A673 (cell line): ENCODE measurements around the gene UTP11.

ENCODE experiments used
- CTCF ChIP-seq: fragments of 300-800, 200-600 bp; sonication (generic); conservative IDR thresholded peaks from 2 replicates; pipeline ENCODE4 v1.5.1; 2017; ENCODE audit warnings: low read depth, mild to moderate bottlenecking, antibody characterized with exemption, low read length, moderate library complexity, mixed read lengths
- EZH2 ChIP-seq: fragments of 200-600 bp; sonication (generic); IDR thresholded peaks from 2 replicates; pipeline ENCODE4 v1.6.1; 2017; ENCODE audit warnings: borderline replicate concordance, low read depth, mild to moderate bottlenecking, mixed read lengths, antibody characterized with exemption, low read length; ENCODE audit not compliant: poor library complexity, severe bottlenecking

DNA sequence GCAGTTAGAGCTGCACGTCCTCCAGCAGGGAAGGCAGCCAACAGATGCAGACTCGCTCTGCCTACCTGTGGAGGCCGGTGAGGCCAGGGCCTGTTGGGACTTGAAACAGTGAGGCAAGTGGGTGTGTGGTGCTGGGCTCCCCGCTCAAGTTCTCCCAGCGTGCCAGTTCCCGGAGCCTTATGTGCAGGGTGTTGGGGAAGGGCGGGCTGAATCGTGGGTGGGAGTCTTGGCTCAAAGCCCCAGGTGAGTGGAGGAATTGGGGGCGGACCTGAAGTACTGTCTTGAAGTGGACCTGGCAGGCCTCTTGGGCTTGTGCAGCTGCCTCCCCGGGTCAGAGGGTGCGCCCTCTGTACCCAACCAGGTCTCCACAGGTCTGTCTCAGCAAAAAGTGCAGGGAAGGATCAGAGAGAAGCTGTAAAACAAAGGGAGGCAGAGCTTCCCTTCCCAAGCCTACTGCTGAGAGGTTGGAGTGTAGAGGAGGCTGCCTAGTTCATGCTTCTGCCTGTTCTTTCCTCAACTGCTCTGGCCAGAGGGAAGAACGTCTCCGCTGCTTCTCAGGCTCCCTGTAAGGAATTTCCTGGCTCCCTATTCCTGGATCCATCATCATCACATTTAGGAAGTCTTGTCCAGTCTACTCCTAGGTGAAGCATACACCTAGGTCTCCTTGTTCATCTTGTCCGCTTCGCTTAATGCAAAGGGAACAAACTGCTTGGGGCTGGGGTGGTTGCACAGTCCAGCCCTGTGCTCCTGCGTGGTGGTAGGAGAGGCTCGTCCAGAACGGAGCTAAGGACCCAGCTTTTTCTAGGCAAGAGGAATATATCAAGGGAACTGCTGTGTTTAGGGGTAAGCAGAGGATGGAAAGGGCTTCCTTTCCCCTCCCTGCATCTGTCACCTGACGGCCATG is 14.9 kb downstream of the UTP11 start:
- TF ChIP-seq CTCF (no peak), EZH2 (no peak)
